ENCODE data around the gene SYNE1. TPM values are rescaled to one million over a fixed set of nuclear protein-coding genes. Genes with fewer than 3 reads are reported as not detected.

SYNE1 gene
- total RNA-seq, 2 donors from 2014 or later, result 135 to 160 TPM

DNA sequence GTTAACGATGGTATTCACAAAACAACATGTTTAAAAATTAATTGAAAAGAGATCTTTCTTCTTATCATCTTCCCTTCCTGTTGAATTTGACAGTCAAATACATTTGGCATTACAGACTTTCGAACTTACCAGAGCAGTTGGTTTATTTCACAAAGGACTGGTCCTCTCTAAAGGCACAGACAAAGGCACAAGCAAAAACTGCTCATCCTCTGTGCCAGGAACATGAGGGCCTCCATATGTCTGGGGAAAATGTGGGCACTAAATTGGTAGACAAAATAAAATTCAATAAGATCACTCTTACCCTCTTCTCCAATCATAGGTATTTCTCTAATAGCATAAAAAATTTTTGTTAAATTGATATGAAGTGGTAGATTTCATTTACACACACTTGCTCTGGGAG lies 40.4 kb downstream of the SYNE1 start:
- DNase-seq (ENCODE audit: low spot score), result no peak
- peaks cover 0 to 4% of the 10 kb centered on the region in 2 donors for H3K9me3 ChIP-seq
- TF ChIP-seq, protein P1, sequence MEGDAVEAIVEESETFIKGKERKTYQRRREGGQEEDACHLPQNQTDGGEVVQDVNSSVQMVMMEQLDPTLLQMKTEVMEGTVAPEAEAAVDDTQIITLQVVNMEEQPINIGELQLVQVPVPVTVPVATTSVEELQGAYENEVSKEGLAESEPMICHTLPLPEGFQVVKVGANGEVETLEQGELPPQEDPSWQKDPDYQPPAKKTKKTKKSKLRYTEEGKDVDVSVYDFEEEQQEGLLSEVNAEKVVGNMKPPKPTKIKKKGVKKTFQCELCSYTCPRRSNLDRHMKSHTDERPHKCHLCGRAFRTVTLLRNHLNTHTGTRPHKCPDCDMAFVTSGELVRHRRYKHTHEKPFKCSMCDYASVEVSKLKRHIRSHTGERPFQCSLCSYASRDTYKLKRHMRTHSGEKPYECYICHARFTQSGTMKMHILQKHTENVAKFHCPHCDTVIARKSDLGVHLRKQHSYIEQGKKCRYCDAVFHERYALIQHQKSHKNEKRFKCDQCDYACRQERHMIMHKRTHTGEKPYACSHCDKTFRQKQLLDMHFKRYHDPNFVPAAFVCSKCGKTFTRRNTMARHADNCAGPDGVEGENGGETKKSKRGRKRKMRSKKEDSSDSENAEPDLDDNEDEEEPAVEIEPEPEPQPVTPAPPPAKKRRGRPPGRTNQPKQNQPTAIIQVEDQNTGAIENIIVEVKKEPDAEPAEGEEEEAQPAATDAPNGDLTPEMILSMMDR (IDR thresholded peaks at IDR 0.05), result no peak
- H3K27ac ChIP-seq, result no peak overlapping the region
- no peak overlapping the region for H3K4me3 ChIP-seq
- H3K36me3 ChIP-seq, result no peaks in the 10 kb centered on the region
- H3K27me3 ChIP-seq, result no peaks in the 10 kb centered on the region
- H3K4me1 ChIP-seq, result peaks cover 0 to 25% of the 10 kb centered on the region in 2 donors

DNA sequence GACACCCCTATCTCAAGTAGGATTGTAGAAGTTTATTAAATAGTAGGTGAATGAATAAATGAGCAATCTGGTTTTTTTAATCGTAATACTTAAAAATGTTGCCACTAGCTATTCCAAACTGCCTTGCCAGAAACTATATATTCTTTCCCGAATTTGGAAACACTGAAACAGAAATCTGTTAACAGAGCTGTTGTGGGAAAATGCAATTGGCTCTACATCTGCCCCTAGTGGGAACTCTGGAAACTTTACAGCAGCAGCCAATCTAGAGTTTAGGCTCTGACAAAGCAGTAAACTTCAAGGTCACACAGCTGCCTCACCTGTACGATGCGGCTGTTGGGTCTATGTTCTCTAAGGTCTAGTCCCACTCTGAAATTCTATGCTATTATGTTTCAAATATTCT lies 41.7 kb downstream of the SYNE1 start:
- H3K27me3 ChIP-seq, result no peaks in the 10 kb centered on the region
- H3K4me3 ChIP-seq, result no peak overlapping the region
- no peak for DNase-seq (ENCODE audit: low spot score)
- peaks cover 0 to 7% of the 10 kb centered on the region in 2 donors for H3K9me3 ChIP-seq
- TF ChIP-seq, protein P1 (IDR thresholded peaks at IDR 0.05), result peak in 1 of 2 donors; percentile 50
- no peak overlapping the region for H3K27ac ChIP-seq
- H3K4me1 ChIP-seq, result peaks cover 0 to 25% of the 10 kb centered on the region in 2 donors
- no peaks in the 10 kb centered on the region for H3K36me3 ChIP-seq

GRCh38 chr6:152594701-152595100 lies 42.5 kb downstream of the SYNE1 start:
- DNase-seq (ENCODE audit: low spot score), result no peak
- Histone ChIP-seq H3K27me3 (no peaks in the 10 kb centered on the region), H3K9me3 (peaks cover 0 to 7% of the 10 kb centered on the region in 2 donors), H3K4me3 (no peak overlapping the region), H3K36me3 (no peaks in the 10 kb centered on the region), H3K27ac (no peak overlapping the region), H3K4me1 (peaks cover 0 to 19% of the 10 kb centered on the region in 2 donors)
- TF ChIP-seq, protein P1 (IDR thresholded peaks at IDR 0.05), result no peak

- Histone ChIP-seq H3K4me3 (no peak overlapping the region), H3K9me3 (peaks cover 0 to 7% of the 10 kb centered on the region in 2 donors), H3K4me1 (no peaks in the 10 kb centered on the region), H3K27me3 (no peaks in the 10 kb centered on the region), H3K36me3 (no peaks in the 10 kb centered on the region), H3K27ac (no peak overlapping the region)
- DNase-seq (ENCODE audit: low spot score), result no peak
- TF ChIP-seq, protein P1 (IDR thresholded peaks at IDR 0.05), result no peak
Measured at GRCh38 chr6:152588456-152588855, 48.7 kb downstream of the SYNE1 start.

DNA sequence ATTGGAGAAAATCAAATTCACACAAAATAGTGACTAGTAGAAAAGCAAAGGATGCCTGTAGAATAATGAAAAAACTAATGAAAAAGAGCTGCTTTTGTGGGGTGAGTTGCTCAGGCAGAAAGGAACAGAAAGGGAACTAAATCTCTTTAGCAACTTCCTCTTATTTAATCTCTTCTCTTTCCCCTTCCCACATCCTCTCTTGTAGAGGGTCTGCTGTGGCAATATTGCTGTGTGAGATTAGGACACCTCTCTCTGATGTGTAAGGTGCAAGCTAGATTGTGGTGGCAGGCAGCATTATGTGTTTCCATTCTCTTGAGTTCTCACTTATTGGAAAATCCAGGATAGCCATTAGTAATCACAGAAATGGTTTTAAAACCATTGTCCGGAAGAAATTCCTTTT lies 49.7 kb downstream of the SYNE1 start:
- H3K9me3 ChIP-seq, result peaks cover 0 to 7% of the 10 kb centered on the region in 2 donors
- no peak overlapping the region for H3K4me3 ChIP-seq
- H3K4me1 ChIP-seq, result no peaks in the 10 kb centered on the region
- no peak overlapping the region for H3K27ac ChIP-seq
- H3K27me3 ChIP-seq, result no peaks in the 10 kb centered on the region
- no peaks in the 10 kb centered on the region for H3K36me3 ChIP-seq
- TF ChIP-seq, protein P1 (IDR thresholded peaks at IDR 0.05), result no peak
- no peak for DNase-seq (ENCODE audit: low spot score)

DNA sequence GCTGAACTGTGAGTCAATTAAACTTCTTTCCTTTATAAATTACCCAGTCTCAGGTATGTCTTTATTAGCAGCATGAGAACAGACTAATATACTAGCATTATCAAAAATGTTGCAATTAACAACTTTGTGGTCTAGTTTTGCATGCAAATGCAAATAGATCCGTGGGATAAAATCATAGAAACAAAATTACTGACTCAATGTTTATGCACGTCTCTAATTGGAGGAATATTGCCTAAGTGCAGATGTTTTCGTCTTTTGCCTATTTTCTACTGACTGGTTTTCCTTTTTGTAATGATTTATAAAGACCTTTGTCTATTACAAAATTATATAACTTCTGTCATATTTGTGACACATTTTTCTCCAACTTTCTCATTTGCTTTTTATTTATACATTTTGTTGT lies 51.9 kb downstream of the SYNE1 start:
- no peaks in the 10 kb centered on the region for H3K4me1 ChIP-seq
- no peaks in the 10 kb centered on the region for H3K27me3 ChIP-seq
- no peaks in the 10 kb centered on the region for H3K36me3 ChIP-seq
- H3K9me3 ChIP-seq, result no peaks in the 10 kb centered on the region
- no peak overlapping the region for H3K4me3 ChIP-seq
- TF ChIP-seq, protein P1 (IDR thresholded peaks at IDR 0.05), result no peak
- H3K27ac ChIP-seq, result no peak overlapping the region
- DNase-seq (ENCODE audit: low spot score), result no peak

All from right atrium auricular region (tissue), 2 donors.